Fibroblast of lung (primary cell): ENCODE data around the gene LDLRAD4. TPM values are rescaled to one million over a fixed set of nuclear protein-coding genes. Genes with fewer than 3 reads are reported as not detected.

Experiments
- DNase-seq, 2 donors: peaks; one replicate each; pipeline versions ENCODE4 v3.0.0 to v3.0.0-alpha.2; 2010; ENCODE audit warnings: low read depth in 2 of 2
- H2AFZ ChIP-seq: 2 replicates; pipeline ENCODE4 v1.5.1; 2012; ENCODE audit warnings: low read length, control low read depth, inconsistent platforms
- H3K27ac ChIP-seq: 2 replicates; pipeline ENCODE4 v1.5.1; 2011; ENCODE audit warnings: low read length, control low read depth; ENCODE audit not compliant: insufficient read depth
- H3K27me3 ChIP-seq: 2 replicates; pipeline ENCODE4 v1.5.1; 2011; ENCODE audit warnings: mild to moderate bottlenecking, low read length; ENCODE audit not compliant: control insufficient read depth, insufficient read depth
- H3K36me3 ChIP-seq: 2 replicates; pipeline ENCODE4 v1.5.1; 2011; ENCODE audit warnings: low read length; ENCODE audit not compliant: control insufficient read depth, insufficient read depth
- H3K4me1 ChIP-seq: 2 replicates; pipeline ENCODE4 v1.5.1; 2011; ENCODE audit warnings: low read length; ENCODE audit not compliant: control insufficient read depth, insufficient read depth; ENCODE audit errors: extremely low read depth
- H3K4me2 ChIP-seq: 2 replicates; pipeline ENCODE4 v1.5.1; 2011; ENCODE audit warnings: low read length, control low read depth; ENCODE audit not compliant: insufficient read depth; ENCODE audit errors: extremely low read depth
- H3K4me3 ChIP-seq, 4 experiments: fragments of 200-600 bp in 1 of 4; sonication (generic) in 1 of 4; replicated peaks in 1 of 4; 2 replicates each; pipeline ENCODE4 v1.5.1; 2011 to 2016; ENCODE audit warnings: low read length in 4 of 4, low read depth in 3 of 4, mild to moderate bottlenecking in 3 of 4, control low read depth in 2 of 4, inconsistent platforms in 1 of 4, mixed read lengths in 1 of 4; ENCODE audit not compliant: insufficient read depth in 1 of 4; ENCODE audit errors: control extremely low read depth in 1 of 4
- H3K79me2 ChIP-seq: 2 replicates; pipeline ENCODE4 v1.5.1; 2012; ENCODE audit warnings: mild to moderate bottlenecking, low read length, inconsistent platforms; ENCODE audit not compliant: control insufficient read depth, insufficient read depth
- H3K9ac ChIP-seq: 2 replicates; pipeline ENCODE4 v1.5.1; 2011; ENCODE audit warnings: mild to moderate bottlenecking, low read length, control low read depth; ENCODE audit not compliant: insufficient read depth
- H3K9me3 ChIP-seq: 2 replicates; pipeline ENCODE4 v1.5.1; 2012; ENCODE audit warnings: low read depth, low read length; ENCODE audit not compliant: control insufficient read depth, insufficient read depth
- H4K20me1 ChIP-seq: 2 replicates; pipeline ENCODE4 v1.5.1; 2011; ENCODE audit warnings: low read length; ENCODE audit not compliant: control insufficient read depth, insufficient read depth; ENCODE audit errors: extremely low read depth
- EZH2 ChIP-seq: IDR thresholded peaks from 2 replicates; pipeline ENCODE4 v1.5.1; 2012; ENCODE audit warnings: low read length, control low read depth, mild to moderate bottlenecking; ENCODE audit errors: missing control alignments
- polyA plus RNA-seq, 2 donors: library from polyadenylated mRNA; depleted of rRNA in 1 of 2; stranded (reverse) in 1 of 2; unstranded in 1 of 2; fragments of >200 nt; gene quantifications; 2 replicates each; pipeline ENCODE4 v1.2.1, GENCODE V29; 2011 to 2012; ENCODE audit warnings: missing spikeins in 1 of 2
- total RNA-seq: library from RNA; depleted of rRNA; stranded (reverse); fragments of >200 nt; gene quantifications from 2 replicates; pipeline ENCODE4 v1.2.1, GENCODE V29; 2014
- TF ChIP-seq, protein P1 (sequence below), 2 donors: IDR thresholded peaks in 1 of 2; conservative IDR thresholded peaks in 1 of 2; 1 replicate in 1 of 2; 2 replicates in 1 of 2; pipeline ENCODE4 v1.5.1; 2011 to 2012; ENCODE audit warnings: low read length in 2 of 2, control low read depth in 1 of 2, inconsistent platforms in 1 of 2, low read depth in 1 of 2, mild to moderate bottlenecking in 1 of 2

LDLRAD4 gene
- total and polyA plus RNA-seq, 2 donors (not counting 1 experiment from before 2014, with no cell fraction given): not detected

GRCh38 chr18:13447621-13448334, 229.2 kb downstream of the LDLRAD4 start:
- Histone ChIP-seq H3K9ac (no peak overlapping the region), H3K79me2 (no peaks in the 10 kb centered on the region), H2AFZ (no peak overlapping the region), H3K36me3 (no peaks in the 10 kb centered on the region), H3K27me3 (peaks cover 3% of the 10 kb centered on the region), H3K27ac (no peak overlapping the region), H3K4me2 (no peak overlapping the region), H3K4me3 (no peak overlapping the region), H3K4me1 (no peaks in the 10 kb centered on the region), H3K9me3 (no peaks in the 10 kb centered on the region), H4K20me1 (no peaks in the 10 kb centered on the region)
- DNase-seq: peak; percentile 29 to 95
- TF ChIP-seq, protein P1, sequence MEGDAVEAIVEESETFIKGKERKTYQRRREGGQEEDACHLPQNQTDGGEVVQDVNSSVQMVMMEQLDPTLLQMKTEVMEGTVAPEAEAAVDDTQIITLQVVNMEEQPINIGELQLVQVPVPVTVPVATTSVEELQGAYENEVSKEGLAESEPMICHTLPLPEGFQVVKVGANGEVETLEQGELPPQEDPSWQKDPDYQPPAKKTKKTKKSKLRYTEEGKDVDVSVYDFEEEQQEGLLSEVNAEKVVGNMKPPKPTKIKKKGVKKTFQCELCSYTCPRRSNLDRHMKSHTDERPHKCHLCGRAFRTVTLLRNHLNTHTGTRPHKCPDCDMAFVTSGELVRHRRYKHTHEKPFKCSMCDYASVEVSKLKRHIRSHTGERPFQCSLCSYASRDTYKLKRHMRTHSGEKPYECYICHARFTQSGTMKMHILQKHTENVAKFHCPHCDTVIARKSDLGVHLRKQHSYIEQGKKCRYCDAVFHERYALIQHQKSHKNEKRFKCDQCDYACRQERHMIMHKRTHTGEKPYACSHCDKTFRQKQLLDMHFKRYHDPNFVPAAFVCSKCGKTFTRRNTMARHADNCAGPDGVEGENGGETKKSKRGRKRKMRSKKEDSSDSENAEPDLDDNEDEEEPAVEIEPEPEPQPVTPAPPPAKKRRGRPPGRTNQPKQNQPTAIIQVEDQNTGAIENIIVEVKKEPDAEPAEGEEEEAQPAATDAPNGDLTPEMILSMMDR (conservative IDR thresholded peaks at IDR 0.05 in 1 of 2, IDR thresholded peaks at IDR 0.05 in 1 of 2; ENCODE audit: low read depth in 1 of 2, low read length in 2 of 2): no peak
- no peak for TF ChIP-seq EZH2

DNA sequence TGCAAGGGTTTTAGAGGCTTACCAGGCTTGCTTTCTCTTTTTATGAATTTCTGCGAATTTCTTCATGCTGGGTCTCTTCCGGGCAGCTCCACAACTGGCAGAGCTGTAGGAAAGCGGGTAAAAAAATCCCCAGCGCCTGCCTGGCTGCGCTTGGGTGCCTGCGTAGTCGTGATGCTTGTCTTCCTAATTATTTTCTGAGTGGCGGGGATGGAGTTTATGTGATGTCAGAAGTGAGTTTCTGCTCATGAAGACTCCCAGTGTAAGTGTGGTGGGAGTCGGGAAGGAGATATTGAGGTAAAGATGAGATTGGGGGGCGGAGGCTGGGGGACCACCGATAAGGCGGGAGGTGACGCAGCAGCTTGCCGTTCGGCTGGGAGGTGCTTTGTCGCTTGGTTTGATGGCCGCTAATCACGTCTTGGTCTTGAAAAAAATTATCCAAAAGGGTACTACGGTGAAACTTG, 229.8 kb downstream of the LDLRAD4 start:
- H3K9ac ChIP-seq: no peak overlapping the region
- no peaks in the 10 kb centered on the region for H4K20me1 ChIP-seq
- H3K27ac ChIP-seq: no peak overlapping the region
- no peak overlapping the region for H3K4me2 ChIP-seq
- H3K4me3 ChIP-seq: no peak overlapping the region
- TF ChIP-seq, protein P1 (conservative IDR thresholded peaks at IDR 0.05 in 1 of 2, IDR thresholded peaks at IDR 0.05 in 1 of 2; ENCODE audit: low read depth in 1 of 2, low read length in 2 of 2): no peak
- no peak for TF ChIP-seq EZH2
- H2AFZ ChIP-seq: no peak overlapping the region
- no peaks in the 10 kb centered on the region for H3K9me3 ChIP-seq
- H3K36me3 ChIP-seq: no peaks in the 10 kb centered on the region
- H3K79me2 ChIP-seq: no peaks in the 10 kb centered on the region
- H3K4me1 ChIP-seq: no peaks in the 10 kb centered on the region
- H3K27me3 ChIP-seq: peaks cover under 1% of the 10 kb centered on the region
- no peak for DNase-seq

GRCh38 chr18:13449651-13450050, 231.1 kb downstream of the LDLRAD4 start:
- TF ChIP-seq, protein P1 (conservative IDR thresholded peaks at IDR 0.05 in 1 of 2, IDR thresholded peaks at IDR 0.05 in 1 of 2; ENCODE audit: low read depth in 1 of 2, low read length in 2 of 2): no peak
- TF ChIP-seq EZH2: no peak
- H3K27me3 ChIP-seq: no peaks in the 10 kb centered on the region
- no peak overlapping the region for H3K9ac ChIP-seq
- no peaks in the 10 kb centered on the region for H4K20me1 ChIP-seq
- H2AFZ ChIP-seq: no peak overlapping the region
- H3K4me2 ChIP-seq: no peak overlapping the region
- no peaks in the 10 kb centered on the region for H3K36me3 ChIP-seq
- H3K4me3 ChIP-seq: no peak overlapping the region
- H3K27ac ChIP-seq: no peak overlapping the region
- H3K79me2 ChIP-seq: no peaks in the 10 kb centered on the region
- no peak for DNase-seq
- no peaks in the 10 kb centered on the region for H3K9me3 ChIP-seq
- no peaks in the 10 kb centered on the region for H3K4me1 ChIP-seq
